HG02943 (cell line): Measurements from ENCODE around the gene ACOT8.

Experiments
- ATAC-seq: cut with Tn5 transposase; IDR thresholded peaks from one replicate; pipeline ENCODE4 v1.9.1; 2021; ENCODE audit warnings: mild to moderate bottlenecking, low read depth, moderate library complexity; ENCODE audit not compliant: unreplicated experiment

The ACOT8 gene

GRCh38 chr20:45859916-45860315, 2.7 kb upstream of the ACOT8 start:
- ATAC-seq, result no peak

- no peak for ATAC-seq
These were observed 657 bp upstream of the ACOT8 start for GRCh38 chr20:45857882-45858216.

DNA sequence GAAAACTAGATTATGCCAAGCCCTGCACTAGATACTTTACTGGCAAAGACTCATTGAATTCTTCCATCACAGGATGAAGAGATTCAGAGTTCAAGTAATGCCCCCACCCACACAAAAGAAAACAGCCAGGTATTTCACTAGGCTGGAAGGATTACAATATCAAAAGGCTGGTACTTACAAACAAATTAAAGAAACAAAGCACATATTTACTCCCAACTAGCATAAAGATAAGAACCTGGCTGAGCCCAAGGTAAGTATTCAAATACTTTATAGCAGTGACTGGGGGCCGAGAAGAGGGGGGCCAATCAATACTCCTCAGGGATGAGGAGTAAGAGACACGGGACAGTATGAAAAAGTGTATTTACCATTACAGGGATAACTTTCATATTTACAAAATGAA, 3.7 kb downstream of the ACOT8 start:
- no peak for ATAC-seq

- no peak for ATAC-seq
These were observed 4.9 kb downstream of the ACOT8 start for GRCh38 chr20:45852326-45852725.

DNA sequence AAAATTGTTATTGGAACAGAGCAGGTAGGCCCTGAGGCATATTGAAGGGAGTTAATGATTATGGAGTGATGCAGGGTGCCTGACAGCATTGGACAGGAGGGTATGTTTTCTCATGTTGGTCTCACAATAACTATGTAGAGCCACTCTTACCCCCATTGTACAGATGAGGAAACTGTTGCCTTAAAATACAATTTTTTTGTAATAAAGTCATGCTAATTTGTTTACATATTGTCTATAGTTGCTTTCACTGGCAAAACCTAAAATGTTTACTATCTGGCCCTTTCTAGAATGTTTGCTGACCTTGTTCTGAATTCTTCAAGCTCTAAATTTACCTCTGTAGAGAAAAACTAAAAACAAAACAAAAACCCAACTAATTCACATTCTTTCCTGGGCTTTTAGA, 5.7 kb downstream of the ACOT8 start:
- no peak for ATAC-seq

DNA sequence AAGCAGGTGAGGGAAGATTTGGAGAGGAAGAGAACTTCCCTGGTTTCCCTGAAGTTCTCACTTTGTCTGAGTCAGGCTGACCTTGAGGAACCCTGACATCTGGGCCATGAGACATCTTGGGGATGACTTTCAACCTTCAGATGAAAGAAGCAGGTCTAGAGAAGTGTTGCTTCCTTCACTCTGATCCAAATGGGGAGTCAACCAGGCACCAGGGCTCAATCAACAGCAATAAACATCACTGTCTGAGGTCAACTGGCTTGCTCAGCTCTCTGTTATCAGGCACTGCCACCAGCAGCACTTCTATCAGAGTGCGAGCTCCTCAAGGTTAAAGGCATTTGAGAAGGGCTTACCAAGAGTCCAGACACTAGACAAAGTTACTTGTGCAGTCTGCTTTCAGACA, 6.3 kb downstream of the ACOT8 start:
- ATAC-seq, result no peak

GRCh38 chr20:45850238-45850637, 7.0 kb downstream of the ACOT8 start:
- no peak for ATAC-seq

GRCh38 chr20:45848969-45849582, 8.1 kb downstream of the ACOT8 start:
- no peak for ATAC-seq

DNA sequence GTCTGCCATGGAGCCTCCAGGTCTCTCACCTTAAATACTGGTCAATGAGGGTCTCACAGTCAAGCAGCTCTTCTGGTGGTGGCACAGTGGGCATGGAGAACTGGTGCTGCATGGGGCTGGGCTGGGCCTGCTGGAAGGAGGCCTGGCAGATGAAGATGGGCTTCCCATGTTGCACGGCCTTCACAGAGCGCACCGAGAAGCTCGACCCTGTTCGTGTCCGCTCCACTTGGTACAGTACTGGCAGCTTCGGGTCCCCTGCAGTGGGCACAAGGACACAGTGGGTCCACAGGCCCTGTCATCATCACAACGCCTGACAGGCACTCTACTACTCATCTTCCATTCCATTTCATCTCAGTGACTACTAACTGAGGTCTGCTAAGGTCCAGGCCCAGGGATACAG, 8.8 kb downstream of the ACOT8 start:
- no peak for ATAC-seq

GRCh38 chr20:45845452-45845851, 11.7 kb downstream of the ACOT8 start:
- no peak for ATAC-seq

DNA sequence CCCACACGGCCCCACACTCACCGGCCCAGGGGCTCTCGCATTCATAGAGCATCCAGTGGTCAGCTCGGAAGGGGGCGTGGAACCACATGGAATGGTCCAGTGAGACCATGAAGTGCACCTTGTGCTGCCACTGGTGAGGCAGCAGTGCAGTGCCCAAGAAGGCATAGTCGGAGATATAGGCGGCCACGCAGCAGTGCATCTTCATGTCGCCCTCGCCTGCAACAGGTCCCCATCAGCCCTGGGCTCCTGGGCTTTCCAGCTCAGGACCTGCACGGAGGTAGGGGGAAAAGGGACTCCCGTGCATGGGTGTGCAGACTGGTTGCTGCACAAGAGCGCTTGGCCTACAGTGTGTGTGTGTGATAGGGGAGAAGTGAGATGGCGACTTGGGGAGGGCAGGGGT, 13.7 kb downstream of the ACOT8 start:
- no peak for ATAC-seq

DNA sequence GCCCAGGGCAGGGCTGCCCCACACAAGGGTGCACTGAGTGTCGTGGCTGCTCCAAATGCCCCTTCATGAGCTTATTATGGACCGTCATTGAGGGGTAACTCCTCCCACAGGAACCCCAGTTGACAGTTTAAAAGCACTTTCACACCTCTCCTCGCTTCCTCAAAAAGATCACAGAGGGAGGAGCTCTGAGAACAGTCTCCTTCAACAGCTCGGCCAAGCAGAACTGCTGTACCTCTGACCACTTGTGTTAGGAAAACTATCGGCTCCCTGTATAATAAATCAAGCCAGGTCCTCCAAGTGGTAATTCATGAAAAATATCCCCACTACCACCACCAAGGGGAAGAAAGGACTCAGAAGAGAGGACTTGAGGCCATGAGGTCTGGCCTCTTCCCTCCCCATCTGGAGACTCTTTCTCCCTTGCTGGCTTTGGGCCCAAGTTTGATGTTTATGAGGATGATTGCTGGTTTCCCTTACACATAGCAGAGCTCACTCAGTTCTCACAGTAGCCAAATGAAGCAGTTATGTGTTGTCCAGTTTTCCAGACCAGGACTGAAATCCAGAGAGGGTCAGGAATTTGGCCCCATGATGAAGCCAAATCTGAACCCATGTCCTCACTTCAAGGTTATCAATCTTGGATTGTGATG, 14.9 kb downstream of the ACOT8 start:
- ATAC-seq, result no peak

DNA sequence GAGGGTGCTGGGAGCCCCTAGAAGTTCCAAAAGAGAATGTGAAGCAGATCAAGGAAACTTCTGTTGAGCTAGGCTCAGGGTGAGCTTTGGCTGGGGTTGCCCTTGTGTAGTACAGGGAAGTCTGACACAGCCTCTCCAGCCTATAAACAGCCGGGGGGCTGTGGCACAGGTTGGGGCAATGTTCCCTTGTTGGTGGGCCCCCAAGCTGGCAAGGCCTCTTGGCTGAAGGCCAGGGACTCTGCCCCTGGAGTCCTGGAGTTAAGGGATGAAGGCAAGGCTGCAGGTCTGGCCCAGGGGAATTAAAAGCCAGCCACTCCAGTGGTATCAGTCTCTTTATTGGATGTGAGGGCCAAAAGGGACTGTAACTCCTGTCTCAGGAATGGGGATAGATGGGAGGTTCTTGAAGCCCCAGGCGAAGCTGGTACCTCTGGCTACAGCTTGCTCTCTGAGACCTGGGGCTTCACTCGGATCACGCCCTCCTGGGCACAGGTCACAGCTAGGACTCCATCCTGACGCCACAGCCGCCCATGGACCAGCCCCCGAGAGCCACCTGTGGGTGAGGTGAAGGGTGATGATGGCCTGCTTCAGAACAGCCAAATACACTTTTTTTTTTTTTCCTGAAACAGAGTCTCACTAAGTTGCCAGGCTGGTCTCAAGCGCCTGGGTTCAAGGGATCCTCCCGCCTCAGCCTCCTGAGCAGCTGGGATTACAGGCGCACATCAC, 15.6 kb downstream of the ACOT8 start:
- no peak for ATAC-seq

DNA sequence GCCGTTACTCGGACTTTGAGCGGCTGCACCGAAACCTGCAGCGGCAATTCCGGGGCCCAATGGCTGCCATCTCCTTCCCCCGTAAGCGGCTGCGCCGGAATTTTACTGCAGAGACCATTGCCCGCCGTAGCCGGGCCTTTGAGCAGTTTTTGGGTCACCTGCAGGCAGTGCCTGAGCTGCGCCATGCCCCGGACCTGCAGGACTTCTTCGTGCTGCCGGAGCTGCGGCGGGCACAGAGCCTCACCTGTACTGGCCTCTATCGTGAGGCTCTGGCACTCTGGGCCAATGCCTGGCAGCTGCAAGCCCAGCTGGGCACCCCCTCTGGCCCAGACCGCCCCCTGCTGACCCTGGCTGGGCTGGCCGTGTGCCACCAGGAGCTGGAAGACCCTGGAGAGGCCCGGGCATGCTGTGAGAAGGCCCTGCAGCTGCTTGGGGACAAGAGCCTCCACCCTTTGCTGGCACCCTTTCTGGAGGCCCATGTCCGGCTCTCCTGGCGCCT, 16.4 kb downstream of the ACOT8 start:
- ATAC-seq, result no peak

- no peak for ATAC-seq
These were observed 20.4 kb downstream of the ACOT8 start for GRCh38 chr20:45836841-45837240.

DNA sequence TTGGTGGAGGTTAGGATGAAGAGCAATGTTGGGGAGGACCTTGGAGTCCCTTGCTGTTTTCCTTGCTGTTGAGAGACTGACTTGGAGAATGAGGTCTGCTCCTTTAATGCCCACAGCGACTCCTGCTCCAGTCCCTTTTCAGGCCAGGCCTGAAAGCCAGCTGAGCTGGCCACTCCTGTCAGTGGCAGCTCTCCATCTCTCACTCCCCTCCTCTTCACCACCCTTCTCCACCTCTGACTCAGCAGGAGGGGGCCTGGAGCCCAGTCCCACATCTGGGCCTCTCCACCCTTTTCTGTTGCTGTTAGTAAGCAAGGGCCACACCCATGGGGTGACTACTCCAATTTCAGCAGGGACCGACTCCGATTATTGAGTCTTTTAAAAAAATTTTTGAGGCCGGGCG, 21.4 kb downstream of the ACOT8 start:
- no peak for ATAC-seq

DNA sequence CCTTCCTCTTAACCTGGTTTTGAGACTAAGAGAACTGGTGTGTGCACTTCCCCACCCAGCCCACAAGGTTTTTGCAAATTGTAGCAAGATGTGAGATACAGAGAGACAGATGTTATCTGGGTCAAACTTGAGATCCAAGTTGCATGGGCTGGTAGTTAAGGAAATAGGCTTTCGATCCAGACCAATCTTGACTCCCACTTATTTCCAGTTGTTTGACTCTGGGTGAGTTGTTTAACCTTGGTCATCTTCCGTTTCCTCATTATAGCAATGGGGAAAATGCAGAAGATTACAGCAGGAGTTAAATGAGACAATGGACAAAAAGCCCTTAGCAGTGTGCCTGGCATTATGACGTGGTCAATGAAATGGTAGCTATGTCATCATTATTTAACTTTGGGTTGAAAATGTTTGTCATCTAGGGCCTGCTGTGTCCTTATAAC, 21.8 kb downstream of the ACOT8 start:
- ATAC-seq, result no peak

DNA sequence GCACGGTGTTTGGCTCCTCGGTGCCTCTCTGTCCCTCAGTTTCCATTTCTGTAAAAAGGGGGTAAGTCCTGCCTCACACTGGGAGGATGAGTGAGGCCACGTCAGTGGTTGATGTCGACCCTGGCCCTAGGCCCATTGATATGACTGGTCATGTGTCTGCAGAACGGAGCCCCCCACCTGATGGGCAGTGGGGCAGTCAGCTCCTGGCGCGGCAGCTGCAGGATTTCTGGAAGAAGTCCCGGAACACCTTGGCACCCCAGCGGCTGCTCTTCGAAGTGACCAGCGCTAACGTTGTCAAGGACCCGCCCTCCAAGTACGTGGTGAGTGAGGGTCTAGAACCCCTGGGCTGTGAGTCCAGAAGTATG, 22.4 kb downstream of the ACOT8 start:
- ATAC-seq, result no peak

- ATAC-seq, result no peak
These were observed 23.1 kb downstream of the ACOT8 start for GRCh38 chr20:45833883-45834796.

DNA sequence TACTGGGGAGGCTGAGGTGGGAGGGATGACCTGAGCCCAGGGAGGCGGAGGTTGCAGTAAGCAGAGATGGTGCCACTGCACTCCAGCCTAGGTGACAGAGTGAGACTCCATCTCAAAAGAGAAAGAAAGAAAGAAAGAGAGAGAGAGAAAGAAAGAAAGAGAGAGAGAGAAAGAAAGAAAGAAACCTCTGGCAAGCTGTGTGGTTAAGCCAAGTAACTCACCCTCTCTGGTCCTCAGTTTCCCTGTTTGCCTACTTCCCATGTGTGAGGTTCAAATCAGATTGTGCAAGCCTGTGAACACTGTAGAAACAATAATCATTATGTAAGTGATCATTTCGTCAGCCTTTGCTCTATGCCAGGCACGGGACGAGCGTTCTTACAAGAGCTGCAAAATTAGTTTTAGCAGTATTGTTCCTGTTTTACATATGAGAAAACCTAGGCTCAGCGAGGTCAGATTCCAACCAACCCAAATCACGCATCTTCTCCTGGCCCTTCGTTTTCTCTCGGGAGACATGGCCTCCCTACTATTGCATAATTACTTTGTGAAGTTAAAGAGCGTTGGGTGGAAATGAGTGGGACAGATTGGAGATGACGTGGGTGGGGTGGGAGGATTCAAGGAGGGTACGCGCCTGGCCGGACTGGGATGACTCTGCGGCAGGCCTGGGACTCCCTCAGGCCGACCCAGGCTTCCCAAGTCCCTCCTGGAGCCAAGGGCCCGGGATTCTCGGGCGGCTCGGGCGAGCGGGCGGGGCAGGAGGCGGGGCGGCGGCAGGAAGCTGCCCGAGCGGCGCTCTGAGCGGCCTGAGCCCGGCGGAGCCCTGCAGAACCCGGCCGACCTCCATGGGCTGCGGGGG, 23.9 kb downstream of the ACOT8 start, which contains the start of gene SNX21:
Gene SNX21, plus strand, starts transcription at position 770 of the 853 bp plus-strand sequence. CDS start 121 bp downstream, outside the sequence.
- ATAC-seq, result no peak
